HG03139 (cell line): ENCODE measurements around the gene SSBP1.
"Not testable (repeated sequence)": the region's sequence is repeated elsewhere in the genome, so short reads cannot be mapped to it uniquely, and the experiment has no call there.

Experiments
- ATAC-seq: cut with Tn5 transposase; IDR thresholded peaks from one replicate; pipeline ENCODE4 v1.9.1; 2021; ENCODE audit not compliant: unreplicated experiment

The SSBP1 gene

DNA sequence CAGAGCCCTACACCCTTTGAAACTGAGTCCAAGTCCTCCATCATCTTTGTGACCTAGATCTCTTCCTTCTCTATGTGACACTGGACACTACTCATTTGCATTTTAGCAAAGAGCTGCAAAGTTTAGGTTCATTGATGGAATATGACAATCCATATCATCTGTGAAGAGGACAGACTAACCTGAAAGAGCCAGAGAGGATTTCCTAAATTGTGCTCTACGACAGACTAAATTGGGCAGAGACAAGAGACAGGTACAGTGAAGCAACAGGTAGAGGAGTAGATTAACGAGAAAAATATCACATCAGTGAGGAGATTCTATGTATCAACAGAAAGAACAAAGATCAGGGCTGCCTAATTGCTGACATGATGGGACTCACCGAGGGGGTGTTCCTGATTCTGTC lies 25.6 kb downstream of the SSBP1 start, which contains the start of gene TAS2R3:
TSS of gene TAS2R3 (plus strand) at position 301 of the 400 bp plus-strand sequence. CDS start at position 363, 62 bp downstream.
- no peak for ATAC-seq

DNA sequence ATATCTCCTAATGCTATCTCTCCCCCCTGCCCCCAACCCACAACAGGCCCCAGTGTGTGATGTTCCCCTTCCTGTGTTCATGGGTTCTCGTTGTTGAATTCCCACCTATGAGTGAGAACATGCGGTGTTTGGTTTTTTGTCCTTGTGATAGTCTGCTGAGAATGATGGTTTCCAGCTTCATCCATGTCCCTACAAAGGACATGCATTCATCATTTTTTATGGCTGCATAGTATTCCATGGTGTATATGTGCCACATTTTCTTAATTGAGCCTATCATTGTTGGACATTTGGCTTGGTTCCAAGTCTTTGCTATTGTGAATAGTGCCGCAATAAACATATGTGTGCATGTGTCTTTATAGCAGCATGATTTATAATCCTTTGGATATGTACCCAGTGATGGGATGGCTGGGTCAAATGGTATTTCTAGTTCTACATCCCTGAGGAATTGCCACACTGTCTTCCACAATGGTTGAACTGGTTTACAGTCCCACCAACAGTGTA lies 32.0 kb downstream of the SSBP1 start:
- ATAC-seq, result not testable (repeated sequence)

DNA sequence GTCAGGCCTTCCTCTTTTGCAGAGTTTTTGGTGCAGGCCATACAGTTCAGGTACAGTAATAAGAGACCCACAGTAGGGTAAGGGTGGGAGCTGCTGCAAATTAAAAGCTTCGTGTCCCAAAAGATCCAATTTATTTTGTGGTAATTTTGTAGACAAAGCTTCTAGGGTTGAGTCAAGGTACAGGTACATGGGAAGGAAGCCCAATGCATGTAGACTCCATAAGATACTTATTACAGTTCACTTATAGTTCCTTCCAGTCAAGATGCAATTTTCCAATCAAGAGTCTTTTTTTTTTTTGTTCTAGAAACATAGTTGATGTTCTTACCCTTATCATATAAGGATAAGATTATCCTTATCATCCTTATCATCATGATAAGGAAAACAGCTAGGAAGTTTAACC lies 38.2 kb downstream of the SSBP1 start, which contains the start of gene TAS2R4:
TSS of gene TAS2R4 (plus strand) at position 301 of the 400 bp plus-strand sequence. CDS start 1,815 bp downstream, outside the sequence.
- ATAC-seq, result no peak

DNA sequence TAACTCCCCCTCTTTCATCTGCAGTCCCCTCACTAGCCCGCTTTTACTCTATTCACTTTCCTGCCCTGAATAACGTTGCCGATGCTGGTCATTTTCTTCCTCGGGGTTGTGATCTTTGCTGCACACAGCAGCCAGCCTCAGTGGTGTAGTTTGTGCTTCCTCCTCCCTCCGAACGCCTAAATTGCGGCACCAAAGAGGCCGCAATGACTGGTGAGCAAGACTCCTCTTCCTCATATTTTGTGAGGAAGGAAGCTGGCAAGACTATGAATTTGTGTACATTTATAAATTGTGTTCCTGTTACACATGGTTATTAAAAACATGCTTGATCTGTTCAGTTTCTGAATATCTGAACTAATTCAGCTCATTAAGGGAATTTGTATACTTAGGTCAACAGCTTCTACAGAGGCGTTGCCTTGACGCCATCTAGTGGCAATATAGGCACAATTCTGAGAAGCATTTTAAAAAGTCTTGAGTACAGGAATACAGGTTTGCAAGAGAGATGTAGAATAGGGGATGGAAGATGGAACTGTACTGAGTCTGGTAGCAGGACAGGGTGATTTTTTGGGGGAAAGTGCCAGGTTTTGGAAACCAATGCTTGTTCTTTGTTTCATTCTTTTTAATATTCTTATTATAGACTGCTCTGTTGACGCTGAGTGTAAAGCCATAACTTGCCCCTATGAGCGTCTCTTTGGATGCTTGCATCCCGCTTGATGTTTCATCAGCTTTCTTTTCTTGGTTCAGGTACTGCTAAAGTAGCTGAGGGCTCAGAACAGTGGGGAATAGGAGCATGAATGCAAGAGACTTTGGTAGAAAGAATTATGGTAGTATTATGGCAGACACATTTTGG lies 47.8 kb downstream of the SSBP1 start:
- no peak for ATAC-seq

DNA sequence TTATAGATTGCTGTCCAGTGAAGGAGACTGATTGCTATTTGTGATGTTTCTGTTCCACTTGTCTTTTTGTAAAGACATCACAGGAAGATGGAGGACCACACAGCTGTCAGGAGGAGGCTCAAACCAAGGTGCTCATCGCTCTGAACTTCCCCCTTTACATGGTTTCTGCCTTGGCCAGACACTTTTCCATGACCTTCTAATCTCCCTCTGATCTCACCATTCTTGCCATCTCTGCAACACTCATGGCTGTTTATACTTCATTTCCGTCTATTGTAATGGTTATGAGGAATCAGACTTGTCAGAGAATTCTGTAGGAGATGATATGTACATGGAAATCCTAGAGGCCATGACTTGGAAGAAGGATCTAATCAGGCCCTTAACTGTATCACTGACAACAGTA lies 50.1 kb downstream of the SSBP1 start:
- no peak for ATAC-seq

DNA sequence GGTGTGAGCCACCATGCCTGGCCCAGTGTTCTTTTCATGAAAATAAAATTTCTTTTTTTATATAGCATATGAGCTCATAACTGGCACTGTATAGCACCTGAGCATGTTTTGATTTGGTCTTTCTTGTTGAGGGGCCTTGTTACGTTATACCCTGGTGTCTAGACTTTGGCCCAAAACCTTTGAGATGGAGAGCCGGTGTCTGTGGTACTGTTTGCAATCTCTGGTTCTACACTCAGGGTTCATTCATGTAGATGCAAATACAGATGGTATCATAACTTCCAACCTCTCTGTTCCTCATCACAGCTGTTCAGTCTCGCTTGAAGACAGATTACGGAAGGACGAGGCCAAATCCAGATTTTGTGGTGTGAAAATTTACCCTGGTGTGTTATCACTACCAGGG lies 51.8 kb downstream of the SSBP1 start, which contains the start of gene TAS2R5:
TSS of gene TAS2R5 (plus strand) at position 301 of the 400 bp plus-strand sequence. CDS start 145 bp downstream, outside the sequence.
- no peak for ATAC-seq

DNA sequence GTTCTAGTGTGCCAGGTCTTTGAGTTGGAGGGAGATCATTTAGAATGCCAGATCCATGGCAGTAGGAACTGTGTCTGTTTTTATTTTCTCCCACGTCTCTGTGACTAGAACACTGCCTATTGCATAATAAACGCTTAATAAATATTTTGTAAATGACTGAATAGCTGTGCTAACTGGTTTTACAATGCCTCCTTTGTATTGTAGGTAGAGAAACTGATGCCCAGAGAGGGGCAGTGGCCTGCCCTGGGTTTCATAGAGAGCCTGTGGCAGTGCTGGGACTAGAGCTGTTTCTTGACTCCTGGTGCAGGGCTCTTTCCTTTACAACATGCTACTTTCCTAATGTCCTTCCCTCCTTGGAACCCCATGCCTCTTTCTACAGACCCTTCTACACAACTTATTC lies 54.4 kb downstream of the SSBP1 start:
- ATAC-seq, result no peak
